22Rv1 (cell line): ENCODE results near the gene SLC47A1.

Experiments
- ZFX ChIP-seq: fragments of 450-650 bp; IDR thresholded peaks from 2 replicates; pipeline ENCODE4 v1.6.1; 2017; ENCODE audit warnings: antibody characterized with exemption, borderline replicate concordance
- TF ChIP-seq, protein P1 (sequence below): fragments of 450-650 bp; IDR thresholded peaks from 2 replicates; pipeline ENCODE4 v1.5.1; 2017; ENCODE audit warnings: mild to moderate bottlenecking

DNA sequence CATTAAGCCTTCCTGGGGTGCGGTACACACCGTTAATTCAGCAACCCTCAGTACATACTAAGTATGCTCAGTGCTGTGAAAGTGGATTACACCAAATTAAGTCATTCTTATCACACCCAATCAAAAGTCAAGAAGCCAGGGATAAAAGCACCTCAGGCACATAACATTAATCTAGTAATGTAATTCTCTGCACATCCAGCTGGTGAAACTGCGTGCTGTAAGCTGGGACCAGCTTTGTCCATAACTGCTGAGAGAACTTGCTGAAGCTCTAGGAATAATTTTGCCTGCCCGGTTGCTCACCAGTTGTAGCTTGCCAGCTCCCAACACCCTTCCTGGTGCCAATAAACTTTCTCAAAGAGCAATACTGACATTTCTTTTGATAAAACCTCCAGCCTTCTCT, 44.9 kb downstream of the SLC47A1 start:
- TF ChIP-seq, protein P1, sequence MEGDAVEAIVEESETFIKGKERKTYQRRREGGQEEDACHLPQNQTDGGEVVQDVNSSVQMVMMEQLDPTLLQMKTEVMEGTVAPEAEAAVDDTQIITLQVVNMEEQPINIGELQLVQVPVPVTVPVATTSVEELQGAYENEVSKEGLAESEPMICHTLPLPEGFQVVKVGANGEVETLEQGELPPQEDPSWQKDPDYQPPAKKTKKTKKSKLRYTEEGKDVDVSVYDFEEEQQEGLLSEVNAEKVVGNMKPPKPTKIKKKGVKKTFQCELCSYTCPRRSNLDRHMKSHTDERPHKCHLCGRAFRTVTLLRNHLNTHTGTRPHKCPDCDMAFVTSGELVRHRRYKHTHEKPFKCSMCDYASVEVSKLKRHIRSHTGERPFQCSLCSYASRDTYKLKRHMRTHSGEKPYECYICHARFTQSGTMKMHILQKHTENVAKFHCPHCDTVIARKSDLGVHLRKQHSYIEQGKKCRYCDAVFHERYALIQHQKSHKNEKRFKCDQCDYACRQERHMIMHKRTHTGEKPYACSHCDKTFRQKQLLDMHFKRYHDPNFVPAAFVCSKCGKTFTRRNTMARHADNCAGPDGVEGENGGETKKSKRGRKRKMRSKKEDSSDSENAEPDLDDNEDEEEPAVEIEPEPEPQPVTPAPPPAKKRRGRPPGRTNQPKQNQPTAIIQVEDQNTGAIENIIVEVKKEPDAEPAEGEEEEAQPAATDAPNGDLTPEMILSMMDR = no peak
- TF ChIP-seq ZFX = no peak
